Body of pancreas (tissue), 4 donors: ENCODE data around the gene PIEZO2. TPM values are rescaled to one million over a fixed set of nuclear protein-coding genes. Genes with fewer than 3 reads are reported as not detected.
A peak's percentile ranks its signal among the peaks of the same experiment; 100 is the strongest.

Source experiments
- ATAC-seq: fragments of 150-250 bp; one replicate; pipeline ENCODE4 v1.9.1; 2016
- DNase-seq, 4 donors: peaks; one replicate each; pipeline ENCODE4 v3.0.0-alpha.2; 2019
- H3K27ac ChIP-seq, 4 donors: fragments of 200-600 bp; sonication (generic); 1 replicate in 3 of 4; 2 replicates in 1 of 4; pipeline versions ENCODE4 v1.5.1 to v1.6.1; 2016 to 2019; ENCODE audit warnings: mild to moderate bottlenecking in 1 of 4, mixed read lengths in 1 of 4, moderate library complexity in 1 of 4
- H3K27me3 ChIP-seq, 2 donors: fragments of 200-600 bp; sonication (generic); one replicate each; pipeline ENCODE4 v1.6.0; 2016; ENCODE audit warnings: mild to moderate bottlenecking in 1 of 2
- H3K36me3 ChIP-seq, 2 donors: fragments of 200-600 bp; sonication (generic); replicated peaks in 1 of 2; 2 replicates each; pipeline ENCODE4 v1.5.1; 2016; ENCODE audit warnings: low read depth in 2 of 2; ENCODE audit not compliant: insufficient read depth in 1 of 2
- H3K4me1 ChIP-seq: fragments of 200-600 bp; sonication (generic); one replicate; pipeline ENCODE4 v1.6.0; 2016
- H3K4me3 ChIP-seq, 2 donors: fragments of 200-600 bp; sonication (generic); 1 replicate in 1 of 2; 2 replicates in 1 of 2; pipeline ENCODE4 v1.5.1; 2016 to 2019
- H3K9me3 ChIP-seq, 3 donors: fragments of 200-600 bp; sonication (generic); 1 replicate in 2 of 3; 2 replicates in 1 of 3; pipeline ENCODE4 v1.5.1; 2016
- CTCF ChIP-seq, 7 experiments: fragments of 450-650 bp in 4 of 7; fragments of 200-600 bp in 3 of 7; sonication (generic) in 3 of 7; IDR thresholded peaks; one replicate each; pipeline ENCODE4 v1.5.1; 2016 to 2019; ENCODE audit warnings: antibody characterized with exemption in 7 of 7
- POLR2A ChIP-seq, 3 donors: fragments of 450-650 bp; IDR thresholded peaks; one replicate each; pipeline ENCODE4 v1.6.1; 2016; ENCODE audit warnings: antibody characterized with exemption in 3 of 3, mild to moderate bottlenecking in 2 of 3
- WGBS, 2 donors: methylation state at CpG; one replicate each; pipeline ENCODE4 v1.1.5; 2017; 5-methylcytosine and 5-hydroxymethylcytosine counted together
- intact Hi-C: fragments of 100-400 bp; cut with DNase I; formaldehyde crosslinking; loops from one replicate; pipeline ENCODE4 v1.15.1; 2023
- total RNA-seq, 2 donors: library from RNA; depleted of rRNA; stranded (reverse); fragments of >200 nt; gene quantifications; one replicate each; pipeline ENCODE4 v1.1.0, GENCODE V29; 2016

PIEZO2 gene
- total RNA-seq, 2 donors from 2014 or later = 0.33 to 40.7 TPM

GRCh38 chr18:11154368-11154989, 5.1 kb upstream of the PIEZO2 start:
- TF ChIP-seq CTCF (IDR thresholded peaks at IDR 0.05) (peak; percentile 14 to 68 (median 59)), POLR2A (IDR thresholded peaks at IDR 0.05) (no peak)
- intact Hi-C loops = loop anchor here (5.0 to 10.0 kb wide), 2 partner anchors 310 to 592 kb away; no protein-coding TSS in a partner anchor
- no peaks in the 10 kb centered on the region for H3K36me3 ChIP-seq
- peaks cover 0 to 5% of the 10 kb centered on the region in 2 donors for H3K27me3 ChIP-seq
- 5% methylated on average over 2 of the region's 2 CpGs for WGBS, 2 donors
- H3K4me3 ChIP-seq = no peak overlapping the region
- DNase-seq (no peak), ATAC-seq (no peak)
- H3K4me1 ChIP-seq = peaks cover 4% of the 10 kb centered on the region
- H3K9me3 ChIP-seq = no peaks in the 10 kb centered on the region
- H3K27ac ChIP-seq = no peak overlapping the region

GRCh38 chr18:11153097-11153496, 3.7 kb upstream of the PIEZO2 start:
- intact Hi-C loops = loop anchor here (5.0 to 10.0 kb wide), 2 partner anchors 308 to 591 kb away; no protein-coding TSS in a partner anchor
- Histone ChIP-seq H3K4me1 (peaks cover 18% of the 10 kb centered on the region), H3K27ac (no peak overlapping the region), H3K27me3 (peaks cover 0 to 15% of the 10 kb centered on the region in 2 donors), H3K9me3 (no peaks in the 10 kb centered on the region), H3K36me3 (no peaks in the 10 kb centered on the region), H3K4me3 (no peak overlapping the region)
- WGBS, 2 donors = 45 to 63% methylated on average over 2 of the region's 2 CpGs
- DNase-seq (no peak), ATAC-seq (no peak)
- TF ChIP-seq POLR2A (IDR thresholded peaks at IDR 0.05) (no peak), CTCF (IDR thresholded peaks at IDR 0.05) (no peak)

GRCh38 chr18:11150271-11150615, 874 bp upstream of the PIEZO2 start:
- no peak for DNase-seq
- no peak for ATAC-seq
- no peaks in the 10 kb centered on the region for H3K36me3 ChIP-seq
- peaks cover 27% of the 10 kb centered on the region for H3K4me1 ChIP-seq
- intact Hi-C loops = loop anchor here (5.0 to 10.0 kb wide), 2 partner anchors 305 to 588 kb away; no protein-coding TSS in a partner anchor
- WGBS, 2 donors = 22 to 28% methylated on average over 5 of the region's 5 CpGs
- TF ChIP-seq CTCF (IDR thresholded peaks at IDR 0.05) (no peak), POLR2A (IDR thresholded peaks at IDR 0.05) (no peak)
- no peak overlapping the region for H3K4me3 ChIP-seq
- H3K9me3 ChIP-seq = no peaks in the 10 kb centered on the region
- H3K27me3 ChIP-seq = peaks cover 0 to 26% of the 10 kb centered on the region in 2 donors
- no peak overlapping the region for H3K27ac ChIP-seq

- H3K27me3 ChIP-seq = peaks cover 0 to 26% of the 10 kb centered on the region in 2 donors
- no peak overlapping the region for H3K27ac ChIP-seq
- no peak for ATAC-seq
- H3K4me3 ChIP-seq = peak overlapping the region in 1 of 2 donors; percentile 12
- H3K4me1 ChIP-seq = peaks cover 27% of the 10 kb centered on the region
- 0% methylated on average over 76 of the region's 86 CpGs; no CpG with 5 or more reads in 1 of the 2 donors for WGBS, 2 donors
- TF ChIP-seq POLR2A (IDR thresholded peaks at IDR 0.05) (no peak), CTCF (IDR thresholded peaks at IDR 0.05) (no peak)
- no peaks in the 10 kb centered on the region for H3K36me3 ChIP-seq
- DNase-seq = no peak
- intact Hi-C loops = no loop called here
- no peaks in the 10 kb centered on the region for H3K9me3 ChIP-seq
Measured at GRCh38 chr18:11148680-11149440, 509 bp downstream of the PIEZO2 start.
